ENCODE data around the gene KLK2.

Gene KLK2

DNA sequence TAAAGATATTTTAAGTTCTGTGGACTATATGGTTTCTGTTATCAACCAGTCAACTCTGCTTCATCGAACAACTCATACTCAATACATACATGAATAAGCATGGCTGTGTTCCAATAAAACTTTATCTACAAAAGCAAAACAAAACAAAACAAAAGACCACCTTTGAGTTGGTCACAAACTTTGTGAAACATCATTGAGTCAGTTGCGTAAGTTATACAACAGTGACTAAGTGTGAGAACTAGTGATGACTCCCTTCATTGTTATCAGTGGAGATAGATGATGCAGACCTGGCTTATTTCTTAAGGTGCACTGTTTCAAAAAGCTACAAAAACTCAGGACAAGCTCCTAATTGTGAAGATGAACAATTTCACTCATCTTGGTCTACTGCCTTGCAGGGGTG lies 52.5 kb downstream of the KLK2 start:
- peak; percentile 53 for DNase-seq (ENCODE audit: low read depth)

DNA sequence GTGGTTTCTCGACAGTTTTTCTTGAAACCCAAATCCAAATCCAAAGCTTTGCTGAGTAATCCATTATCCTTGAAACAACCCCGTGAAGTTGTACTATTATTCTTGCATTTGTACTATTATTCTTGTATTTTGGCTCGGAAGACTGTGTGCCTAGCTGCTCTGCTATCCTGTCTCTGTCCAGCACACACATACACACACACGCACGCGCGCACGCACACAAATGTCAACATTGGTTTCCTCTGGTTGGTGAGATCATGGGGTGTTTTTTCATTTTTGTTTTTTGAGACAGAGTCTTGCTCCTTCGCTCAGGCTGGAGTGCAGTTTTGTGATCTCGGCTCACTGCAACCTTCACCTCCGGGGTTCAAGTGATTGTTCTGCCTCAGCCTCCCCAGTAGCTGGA lies 52.9 kb downstream of the KLK2 start:
- no peak for DNase-seq (ENCODE audit: low read depth)

DNA sequence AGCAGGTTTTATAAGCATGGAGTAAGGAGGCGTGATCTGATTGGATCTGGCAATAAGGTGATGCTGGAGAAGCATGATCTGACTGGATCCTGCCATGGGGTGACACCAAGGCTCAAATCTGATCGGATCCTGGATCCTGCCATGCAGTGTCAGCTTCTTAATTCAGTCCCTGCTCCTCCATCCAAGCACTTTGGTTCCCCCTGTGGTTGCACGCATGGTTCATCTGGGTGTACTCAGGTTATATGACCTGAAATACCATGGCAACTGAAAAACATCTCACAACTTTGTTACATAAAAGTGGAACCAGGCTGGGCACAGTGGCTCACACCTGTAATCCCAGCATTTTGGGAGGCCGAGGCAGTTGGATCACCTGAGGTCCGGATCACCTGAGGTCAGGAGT lies 55.6 kb downstream of the KLK2 start:
- no peak for DNase-seq (ENCODE audit: low read depth)
